HepG2 (cell line): ENCODE measurements around the gene FAS. TPM values are rescaled to one million over a fixed set of nuclear protein-coding genes. Genes with fewer than 3 reads are reported as not detected.

ENCODE experiments used
- ATAC-seq: fragments of 200-7000 bp; cut with Tn5 transposase; 3 replicates; pipeline ENCODE4 v1.9.1; 2020; ENCODE audit warnings: mild to moderate bottlenecking, moderate library complexity
- BruUV-seq: library from RNA; stranded (reverse); fragments of 400-500 nt; replicated peaks from 2 replicates; lab custom pipeline; 2021; lab: Mats Ljungman, UMichigan
- CTCF ChIA-PET: fragments of 300-600 bp; formaldehyde crosslinking; extraction: SDS; loops from one replicate; lab custom pipeline; 2021; ENCODE audit warnings: low total read pairs, inconsistent platforms, low intra/inter-chr PET ratio; lab: Yijun Ruan, JAX
- POLR2A ChIA-PET: fragments of 350-600 bp; sonication (Branson Sonifier 250); formaldehyde crosslinking; loops from one replicate; lab custom pipeline; 2020; ENCODE audit warnings: antibody characterized with exemption, inconsistent platforms; lab: Yijun Ruan, JAX
- DNase-seq: peaks from one replicate; pipeline ENCODE4 v3.0.0-alpha.2; 2015; ENCODE audit warnings: low spot score
- FAIRE-seq: peaks from 3 replicates; lab custom pipeline; 2011; peaks lifted over from hg19 to GRCh38; lab: Jason Lieb, UNC
- H2AFZ ChIP-seq: one replicate; pipeline ENCODE4 v1.6.1; 2011; ENCODE audit warnings: low read length, inconsistent platforms
- H3K27ac ChIP-seq: fragments of 300-600 bp; 3 replicates; pipeline ENCODE4 v1.8.0; 2011; ENCODE audit warnings: mixed run types, mild to moderate bottlenecking, mixed read lengths, low read length, inconsistent platforms; ENCODE audit not compliant: insufficient read depth; ENCODE audit errors: extremely low read length
- H3K27me3 ChIP-seq, 2 experiments: fragments of 200-600 bp in 1 of 2; 2 replicates in 1 of 2; 3 replicates in 1 of 2; pipeline versions ENCODE4 v1.6.0 to v1.8.0; 2011; ENCODE audit warnings: low read length in 2 of 2, mild to moderate bottlenecking in 2 of 2, moderate library complexity in 2 of 2, inconsistent platforms in 1 of 2; ENCODE audit not compliant: insufficient read depth in 2 of 2, control insufficient read depth in 1 of 2
- H3K36me3 ChIP-seq, 2 experiments: fragments of 200-600 bp in 1 of 2; replicated peaks in 1 of 2; 2 replicates in 1 of 2; 3 replicates in 1 of 2; pipeline versions ENCODE4 v1.5.1 to v1.8.0; 2011; ENCODE audit warnings: low read length in 2 of 2, inconsistent platforms in 1 of 2; ENCODE audit not compliant: insufficient read depth in 2 of 2, control insufficient read depth in 1 of 2
- H3K4me1 ChIP-seq: 2 replicates; pipeline ENCODE4 v1.5.1; 2012; ENCODE audit warnings: low read length, inconsistent platforms; ENCODE audit not compliant: insufficient read depth
- H3K4me2 ChIP-seq: 2 replicates; pipeline ENCODE4 v1.6.0; 2011; ENCODE audit warnings: low read depth, low read length, inconsistent platforms
- H3K4me3 ChIP-seq, 3 experiments: fragments of 200-600 bp in 1 of 3; sonication (generic), shearing (Covaris generic) in 1 of 3; replicated peaks in 1 of 3; 2 replicates each; pipeline ENCODE4 v1.5.1; 2011 to 2016; ENCODE audit warnings: low read length in 3 of 3, inconsistent platforms in 2 of 3, low read depth in 2 of 3, mild to moderate bottlenecking in 2 of 3, control low read depth in 1 of 3, mixed read lengths in 1 of 3; ENCODE audit not compliant: insufficient read depth in 1 of 3
- H3K79me2 ChIP-seq: one replicate; pipeline ENCODE4 v1.6.1; 2011; ENCODE audit warnings: low read length, inconsistent platforms; ENCODE audit not compliant: insufficient read depth
- H3K9ac ChIP-seq: 2 replicates; pipeline ENCODE4 v1.6.0; 2011; ENCODE audit warnings: mild to moderate bottlenecking, low read depth, low read length, inconsistent platforms; ENCODE audit not compliant: insufficient read depth
- H3K9me3 ChIP-seq: 2 replicates; pipeline ENCODE4 v1.5.1; 2012; ENCODE audit warnings: mild to moderate bottlenecking, low read length
- H4K20me1 ChIP-seq: 2 replicates; pipeline ENCODE4 v1.6.0; 2011; ENCODE audit warnings: inconsistent platforms, mild to moderate bottlenecking, low read length, moderate library complexity; ENCODE audit not compliant: insufficient read depth
- CEBPB ChIP-seq: IDR thresholded peaks from 2 replicates; pipeline ENCODE4 v1.6.1; 2011; ENCODE audit warnings: low read depth, low read length, improper control_type of control experiment, borderline replicate concordance
- KAT7 ChIP-seq: IDR thresholded peaks from 2 replicates; pipeline ENCODE4 v1.6.1; 2018; ENCODE audit warnings: borderline replicate concordance, missing compliant biosample characterization
- KLF12 ChIP-seq: sonication (generic); formaldehyde crosslinking; IDR thresholded peaks from 2 replicates; pipeline ENCODE4 v1.4.0; 2020; ENCODE audit warnings: missing genetic modification reagents, borderline replicate concordance
- PRPF4 ChIP-seq: fragments of 200-400 bp; formaldehyde crosslinking; IDR thresholded peaks from 2 replicates; pipeline ENCODE4 v1.6.1; 2016; ENCODE audit warnings: low read length, low read depth; ENCODE audit not compliant: poor library complexity, severe bottlenecking
- TBL1XR1 ChIP-seq: fragments of 150-350 bp; IDR thresholded peaks from 2 replicates; pipeline ENCODE4 v1.6.1; 2014; ENCODE audit warnings: borderline replicate concordance, low read length; ENCODE audit not compliant: partially characterized antibody
- ZNF34 ChIP-seq: sonication (generic); formaldehyde crosslinking; IDR thresholded peaks from 2 replicates; pipeline ENCODE4 v1.4.0; 2020; ENCODE audit warnings: mild to moderate bottlenecking, missing genetic modification reagents, borderline replicate concordance
- ZNF781 ChIP-seq: sonication (generic); formaldehyde crosslinking; IDR thresholded peaks from 2 replicates; pipeline ENCODE4 v1.5.1; 2020; ENCODE audit warnings: borderline replicate concordance, mild to moderate bottlenecking, missing genetic modification reagents; ENCODE audit errors: not compliant biosample characterization
- WGBS: methylation state at CpG from one replicate; pipeline ENCODE4 v1.1.6; 2017; ENCODE audit warnings: low lambda C conversion rate; 5-methylcytosine and 5-hydroxymethylcytosine counted together
- in situ Hi-C: cut with HindIII; loops from 2 replicates; pipeline ENCODE4 v1.10.0; 2017; ENCODE audit warnings: low pct_unique_long_range_greater_than_20kb; ENCODE audit not compliant: extremely low pct_ligation_motif_present
- intact Hi-C: fragments of 100-400 bp; cut with micrococcal nuclease; formaldehyde crosslinking; loops from one replicate; pipeline ENCODE4 v1.10.0; 2022; ENCODE audit not compliant: unreplicated experiment
- polyA plus RNA-seq, 8 experiments: library from polyadenylated mRNA; depleted of rRNA in 3 of 8; stranded (reverse) in 7 of 8; unstranded in 1 of 8; fragments of >200 nt; fragmentation: Illumina TruSeq in 4 of 8; extraction: Trizol in 4 of 8; gene quantifications; 2 replicates each; pipeline versions ENCODE4 v1.2.1 to v1.2.3, GENCODE V29; 2011 to 2016; ENCODE audit warnings: low read depth in 4 of 8, missing spikeins in 1 of 8, mixed read lengths in 1 of 8; ENCODE audit not compliant: insufficient read depth in 1 of 8
- total RNA-seq, 5 experiments: library from RNA; depleted of rRNA; stranded (reverse); fragments of >200 nt; fragmentation: Illumina TruSeq; extraction: Trizol; gene quantifications; 2 replicates each; pipeline ENCODE4 v1.2.3, GENCODE V29; 2016; ENCODE audit warnings: low read depth in 1 of 5
- TF ChIP-seq, protein P1 (sequence below): sonication (generic); formaldehyde crosslinking; IDR thresholded peaks from 2 replicates; pipeline ENCODE4 v1.4.0; 2020; ENCODE audit warnings: mild to moderate bottlenecking, missing genetic modification reagents

Gene FAS
- total and polyA plus RNA-seq, 2 of the 13 experiments (the other 11 are each of a cell fraction or from before 2014, with no cell fraction given): 5.9 to 17.9 TPM

DNA sequence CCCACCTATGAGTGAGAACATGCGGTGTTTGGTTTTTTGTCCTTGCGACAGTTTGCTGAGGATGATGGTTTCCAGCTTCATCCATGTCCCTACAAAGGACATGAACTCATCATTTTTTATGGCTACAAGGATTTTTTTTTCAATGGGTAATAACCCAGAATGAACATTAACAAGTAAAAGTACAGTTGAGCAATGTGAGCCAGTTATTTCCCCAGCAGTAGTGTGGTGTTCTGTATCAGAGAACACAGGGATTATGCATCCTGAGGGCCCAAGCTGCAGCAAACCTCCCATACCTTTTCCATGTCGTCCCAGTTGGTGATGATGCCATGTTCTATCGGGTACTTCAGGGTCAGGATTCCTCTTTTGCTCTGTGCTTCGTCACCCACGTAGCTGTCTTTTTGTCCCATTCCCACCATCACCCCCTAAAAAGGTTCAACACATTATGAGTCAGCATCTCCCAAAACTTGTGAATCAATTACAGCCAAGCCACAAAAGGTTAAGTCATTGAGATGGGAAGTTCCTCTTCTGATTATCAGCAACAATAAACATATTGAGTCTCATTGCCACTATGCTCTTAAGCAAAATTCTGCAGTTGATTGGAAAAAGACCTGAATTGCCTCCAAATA, 43.5 kb upstream of the FAS start (continued):
- no peak for TF ChIP-seq TBL1XR1
- TF ChIP-seq ZNF781 (CRISPR knock-in tag): no peak
- no peak for TF ChIP-seq ZNF34 (CRISPR knock-in tag)

DNA sequence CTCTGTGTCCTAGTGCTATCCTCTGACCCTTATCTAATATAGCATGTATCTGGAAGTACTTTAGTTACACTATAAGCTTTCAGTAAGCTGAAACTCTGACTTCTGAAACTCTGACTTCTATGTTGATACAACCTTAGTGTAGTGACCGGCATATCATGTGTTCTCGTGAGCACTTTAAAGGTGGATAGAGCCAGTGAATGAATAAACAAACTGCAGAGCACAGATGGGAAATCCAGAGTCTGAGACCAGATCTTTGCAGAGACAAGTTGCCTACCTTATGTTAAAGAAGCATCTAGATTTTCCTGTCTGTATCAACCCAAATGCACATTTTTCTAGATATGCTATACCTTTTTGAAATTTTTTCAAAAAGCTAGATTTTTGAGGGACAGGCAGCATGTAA, 41.5 kb upstream of the FAS start:
- ChIA-PET POLR2A (no interaction called here), CTCF (no interaction called here)
- intact Hi-C loops: no loop called here
- Histone ChIP-seq H3K9ac (no peak overlapping the region), H4K20me1 (no peaks in the 10 kb centered on the region), H2AFZ (no peak overlapping the region), H3K36me3 (no peaks in the 10 kb centered on the region), H3K27ac (no peak overlapping the region), H3K79me2 (no peaks in the 10 kb centered on the region), H3K4me3 (no peak overlapping the region), H3K9me3 (no peaks in the 10 kb centered on the region), H3K4me2 (no peak overlapping the region), H3K4me1 (no peaks in the 10 kb centered on the region), H3K27me3 (no peaks in the 10 kb centered on the region)
- DNase-seq: no peak
- in situ Hi-C loops: no loop called here
- TF ChIP-seq PRPF4 (no peak), KLF12 (CRISPR knock-in tag) (no peak), CEBPB (no peak), KAT7 (no peak)
- TF ChIP-seq, protein P1, sequence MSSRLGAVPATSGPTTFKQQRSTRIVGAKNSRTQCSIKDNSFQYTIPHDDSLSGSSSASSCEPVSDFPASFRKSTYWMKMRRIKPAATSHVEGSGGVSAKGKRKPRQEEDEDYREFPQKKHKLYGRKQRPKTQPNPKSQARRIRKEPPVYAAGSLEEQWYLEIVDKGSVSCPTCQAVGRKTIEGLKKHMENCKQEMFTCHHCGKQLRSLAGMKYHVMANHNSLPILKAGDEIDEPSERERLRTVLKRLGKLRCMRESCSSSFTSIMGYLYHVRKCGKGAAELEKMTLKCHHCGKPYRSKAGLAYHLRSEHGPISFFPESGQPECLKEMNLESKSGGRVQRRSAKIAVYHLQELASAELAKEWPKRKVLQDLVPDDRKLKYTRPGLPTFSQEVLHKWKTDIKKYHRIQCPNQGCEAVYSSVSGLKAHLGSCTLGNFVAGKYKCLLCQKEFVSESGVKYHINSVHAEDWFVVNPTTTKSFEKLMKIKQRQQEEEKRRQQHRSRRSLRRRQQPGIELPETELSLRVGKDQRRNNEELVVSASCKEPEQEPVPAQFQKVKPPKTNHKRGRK: no peak
- no TSS peak for BruUV-seq
- no peak for FAIRE-seq
- ATAC-seq: no peak
- WGBS: 91% methylated on average over 2 of the region's 2 CpGs
